A673 (cell line): ENCODE data around the gene CDKAL1. TPM values are rescaled to one million over a fixed set of nuclear protein-coding genes. Genes with fewer than 3 reads are reported as not detected.

Source experiments
- BruUV-seq: library from RNA; stranded (reverse); fragments of 400-500 nt; replicated peaks from 2 replicates; lab custom pipeline; 2021; lab: Mats Ljungman, UMichigan
- CTCF ChIA-PET: fragments of 300-600 bp; sonication (Branson Sonifier 250); formaldehyde crosslinking; loops from one replicate; lab custom pipeline; 2022; ENCODE audit warnings: antibody characterized with exemption; lab: Charles Lee
- POLR2A ChIA-PET: fragments of 300-600 bp; sonication (Branson Sonifier 250); formaldehyde crosslinking; loops from one replicate; lab custom pipeline; 2022; ENCODE audit warnings: antibody characterized with exemption; ENCODE audit not compliant: low non-redundant PET; lab: Charles Lee
- DNase-seq: peaks from one replicate; pipeline ENCODE4 v3.0.0-alpha.2; 2015; ENCODE audit warnings: low spot score
- H3K27ac ChIP-seq: fragments of 200-600 bp; sonication (generic); 2 replicates; pipeline ENCODE4 v1.5.1; 2016; ENCODE audit warnings: mixed run types, low read depth, mild to moderate bottlenecking, mixed read lengths, antibody characterized with exemption, low read length; ENCODE audit not compliant: poor library complexity, severe bottlenecking
- H3K27me3 ChIP-seq: fragments of 200-600 bp; sonication (generic); replicated peaks from 2 replicates; pipeline ENCODE4 v1.6.1; 2017; ENCODE audit warnings: mixed run types, low read depth, mild to moderate bottlenecking, mixed read lengths, antibody characterized with exemption, low read length; ENCODE audit not compliant: insufficient read depth, poor library complexity
- H3K36me3 ChIP-seq: fragments of 200-600 bp; sonication (generic); 2 replicates; pipeline ENCODE4 v1.6.1; 2016; ENCODE audit warnings: mixed run types, mild to moderate bottlenecking, mixed read lengths, antibody characterized with exemption, low read length; ENCODE audit not compliant: insufficient read depth, poor library complexity, severe bottlenecking
- H3K4me1 ChIP-seq: fragments of 200-600 bp; sonication (generic); 2 replicates; pipeline ENCODE4 v1.6.1; 2017; ENCODE audit warnings: mixed run types, mild to moderate bottlenecking, mixed read lengths, antibody characterized with exemption, low read length; ENCODE audit not compliant: insufficient read depth, poor library complexity, severe bottlenecking
- H3K4me3 ChIP-seq: fragments of 200-600 bp; sonication (generic); 2 replicates; pipeline ENCODE4 v1.5.1; 2016; ENCODE audit warnings: low read depth, mixed run types, mild to moderate bottlenecking, mixed read lengths, low read length; ENCODE audit not compliant: poor library complexity, severe bottlenecking
- H3K9me3 ChIP-seq: fragments of 200-600 bp; sonication (generic); 2 replicates; pipeline ENCODE4 v1.6.1; 2016; ENCODE audit warnings: mixed run types, low read depth, mild to moderate bottlenecking, mixed read lengths, antibody characterized with exemption, low read length; ENCODE audit not compliant: poor library complexity, severe bottlenecking
- EZH2 ChIP-seq: fragments of 200-600 bp; sonication (generic); IDR thresholded peaks from 2 replicates; pipeline ENCODE4 v1.6.1; 2017; ENCODE audit warnings: borderline replicate concordance, low read depth, mild to moderate bottlenecking, mixed read lengths, antibody characterized with exemption, low read length; ENCODE audit not compliant: poor library complexity, severe bottlenecking
- intact Hi-C: fragments of 100-400 bp; cut with micrococcal nuclease; formaldehyde crosslinking; loops from one replicate; pipeline ENCODE4 v1.10.0; 2022; ENCODE audit not compliant: unreplicated experiment
- total RNA-seq: library from RNA; stranded (reverse); gene quantifications from 2 replicates; pipeline ENCODE4 v1.2.3, GENCODE V29; 2021
- TF ChIP-seq, protein P1 (sequence below): fragments of 300-800, 200-600 bp; sonication (generic); conservative IDR thresholded peaks from 2 replicates; pipeline ENCODE4 v1.5.1; 2017; ENCODE audit warnings: low read depth, mild to moderate bottlenecking, antibody characterized with exemption, low read length, moderate library complexity, mixed read lengths

The CDKAL1 gene
- total RNA-seq, 1 experiment from 2014 or later = 35.5 TPM

DNA sequence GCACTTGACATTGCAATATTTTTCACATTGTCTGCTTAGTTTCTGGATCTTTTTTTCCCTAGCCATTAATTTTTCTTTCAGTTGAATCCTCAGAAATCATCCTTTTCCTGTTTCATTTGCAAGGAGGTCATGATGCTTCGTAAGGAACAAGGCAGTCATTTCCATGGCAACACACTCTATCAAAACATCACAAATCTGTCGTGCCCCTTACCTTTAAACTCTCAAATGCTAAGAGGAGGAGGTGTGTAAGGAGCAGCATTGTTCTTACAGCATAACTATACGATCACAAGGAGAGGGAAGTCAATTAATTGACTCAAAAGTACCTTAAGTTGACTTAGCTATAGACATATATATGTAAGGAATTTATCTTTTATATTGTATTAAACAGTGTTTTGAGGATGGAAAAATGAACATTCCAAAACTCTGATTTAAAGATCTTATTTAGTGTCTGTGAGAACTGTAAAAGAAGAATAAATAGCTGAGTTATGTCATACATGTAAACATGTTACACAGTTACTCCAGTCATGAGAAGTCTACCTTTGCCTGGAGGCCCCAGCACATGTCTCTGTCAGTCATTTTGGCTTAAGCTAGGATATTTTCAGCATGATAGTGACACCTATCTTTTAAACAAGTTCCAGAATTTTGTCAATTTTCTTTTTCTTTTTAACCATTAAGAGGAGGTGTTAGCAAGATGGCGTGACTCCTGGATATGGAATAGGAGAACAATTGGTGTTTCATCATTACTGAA is 41.6 kb downstream of the CDKAL1 start:
- TF ChIP-seq, protein P1, sequence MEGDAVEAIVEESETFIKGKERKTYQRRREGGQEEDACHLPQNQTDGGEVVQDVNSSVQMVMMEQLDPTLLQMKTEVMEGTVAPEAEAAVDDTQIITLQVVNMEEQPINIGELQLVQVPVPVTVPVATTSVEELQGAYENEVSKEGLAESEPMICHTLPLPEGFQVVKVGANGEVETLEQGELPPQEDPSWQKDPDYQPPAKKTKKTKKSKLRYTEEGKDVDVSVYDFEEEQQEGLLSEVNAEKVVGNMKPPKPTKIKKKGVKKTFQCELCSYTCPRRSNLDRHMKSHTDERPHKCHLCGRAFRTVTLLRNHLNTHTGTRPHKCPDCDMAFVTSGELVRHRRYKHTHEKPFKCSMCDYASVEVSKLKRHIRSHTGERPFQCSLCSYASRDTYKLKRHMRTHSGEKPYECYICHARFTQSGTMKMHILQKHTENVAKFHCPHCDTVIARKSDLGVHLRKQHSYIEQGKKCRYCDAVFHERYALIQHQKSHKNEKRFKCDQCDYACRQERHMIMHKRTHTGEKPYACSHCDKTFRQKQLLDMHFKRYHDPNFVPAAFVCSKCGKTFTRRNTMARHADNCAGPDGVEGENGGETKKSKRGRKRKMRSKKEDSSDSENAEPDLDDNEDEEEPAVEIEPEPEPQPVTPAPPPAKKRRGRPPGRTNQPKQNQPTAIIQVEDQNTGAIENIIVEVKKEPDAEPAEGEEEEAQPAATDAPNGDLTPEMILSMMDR = no peak
- no peak for TF ChIP-seq EZH2
- no peak overlapping the region for H3K27ac ChIP-seq
- H3K36me3 ChIP-seq = no peaks in the 10 kb centered on the region
- no TSS peak for BruUV-seq
- H3K27me3 ChIP-seq = no peaks in the 10 kb centered on the region
- no peak for DNase-seq
- no peak overlapping the region for H3K4me3 ChIP-seq
- intact Hi-C loops = loop anchor here (10.0 kb wide), 1 partner anchor 619 kb away; no protein-coding TSS in a partner anchor
- ChIA-PET CTCF (no interaction called here), POLR2A (no interaction called here)
- peaks cover 26% of the 10 kb centered on the region for H3K4me1 ChIP-seq
- H3K9me3 ChIP-seq = no peaks in the 10 kb centered on the region

DNA sequence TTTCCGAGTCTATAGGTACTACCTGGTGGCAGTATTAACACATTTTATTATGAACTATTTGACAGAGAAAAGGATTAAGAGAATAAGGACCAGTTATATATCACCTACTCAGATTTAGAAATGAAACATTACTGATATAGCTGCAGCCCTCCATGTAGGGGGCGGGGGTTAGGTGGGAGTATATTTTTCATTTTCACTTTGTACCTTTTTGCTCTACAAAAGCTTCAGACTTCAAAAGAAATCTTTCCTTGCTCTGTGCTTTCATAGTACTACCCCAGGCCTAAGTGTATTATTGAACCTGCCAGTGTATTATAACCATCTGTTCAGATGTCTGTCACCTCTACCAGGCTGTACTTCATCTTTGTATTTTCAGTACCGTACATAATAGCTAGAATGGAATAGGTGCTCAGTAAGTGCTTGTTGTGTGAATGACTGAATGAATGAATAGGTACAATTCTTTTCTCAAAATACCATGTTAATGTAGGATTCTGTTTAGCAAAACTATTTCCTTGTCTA is 43.0 kb downstream of the CDKAL1 start:
- DNase-seq = no peak
- ChIA-PET POLR2A (no interaction called here), CTCF (no interaction called here)
- BruUV-seq = no TSS peak
- no peaks in the 10 kb centered on the region for H3K9me3 ChIP-seq
- H3K4me3 ChIP-seq = no peak overlapping the region
- intact Hi-C loops = loop anchor here (10.0 kb wide), 1 partner anchor 618 kb away; no protein-coding TSS in a partner anchor
- H3K4me1 ChIP-seq = peaks cover 19% of the 10 kb centered on the region
- H3K36me3 ChIP-seq = no peaks in the 10 kb centered on the region
- no peak overlapping the region for H3K27ac ChIP-seq
- TF ChIP-seq, protein P1 = no peak
- no peak for TF ChIP-seq EZH2
- no peaks in the 10 kb centered on the region for H3K27me3 ChIP-seq

DNA sequence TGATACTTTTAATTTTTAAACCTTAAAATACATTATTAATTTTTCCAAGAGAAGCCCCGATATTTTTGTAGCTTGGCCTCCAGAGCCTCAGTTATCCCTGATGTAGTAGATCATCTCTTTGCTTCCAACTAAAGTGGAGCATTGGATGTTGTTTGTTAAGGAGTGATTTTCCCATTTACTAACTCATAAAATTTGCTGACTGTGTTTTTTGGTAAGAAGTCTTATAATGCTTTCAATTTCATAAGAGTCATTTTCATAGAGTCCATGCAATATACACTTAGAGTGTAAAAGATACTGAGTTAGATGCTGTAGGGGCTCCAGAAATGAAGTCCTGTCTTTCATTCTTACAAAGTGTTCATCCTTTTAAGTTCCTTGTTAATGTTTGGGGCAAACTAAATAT is 46.8 kb downstream of the CDKAL1 start:
- no peak for DNase-seq
- ChIA-PET CTCF (no interaction called here), POLR2A (no interaction called here)
- Histone ChIP-seq H3K9me3 (no peaks in the 10 kb centered on the region), H3K27me3 (no peaks in the 10 kb centered on the region), H3K4me3 (no peak overlapping the region), H3K4me1 (peaks cover 4% of the 10 kb centered on the region), H3K27ac (no peak overlapping the region), H3K36me3 (no peaks in the 10 kb centered on the region)
- BruUV-seq = no TSS peak
- TF ChIP-seq, protein P1 = no peak
- intact Hi-C loops = no loop called here
